ENCODE data around the gene CRAMP1.

CRAMP1 gene

DNA sequence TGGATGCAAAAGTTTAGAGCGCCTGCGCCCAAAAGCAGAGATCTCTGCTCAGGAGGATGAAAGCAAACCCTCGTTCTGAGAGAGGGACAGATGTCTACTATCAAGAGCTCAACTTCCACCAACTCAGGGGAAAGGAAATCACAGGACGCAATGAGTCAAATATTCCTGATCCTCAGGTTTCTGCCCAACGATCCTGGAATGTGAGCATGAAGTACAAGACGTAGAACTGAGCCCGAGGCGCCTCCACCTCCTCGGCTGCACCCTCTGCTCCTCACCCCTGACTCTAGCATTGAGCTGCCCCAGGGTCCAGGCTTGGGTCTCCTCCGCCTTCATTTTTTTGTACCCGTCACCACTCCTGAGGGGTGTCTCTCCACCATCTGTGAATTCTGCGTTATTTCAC, 15.6 kb upstream of the CRAMP1 start:
- Histone ChIP-seq H3K27me3 (replicated peaks; ENCODE audit: insufficient read depth, low read length) (no peaks in the 10 kb centered on the region), H3K9me2 (replicated peaks; ENCODE audit: insufficient read depth, low read length) (no peaks in the 10 kb centered on the region), H3K4me1 (ENCODE audit: low read length) (peaks cover 5% of the 10 kb centered on the region; the same call in 1 of the 2 replicates), H3K4me2 (ENCODE audit: low read depth, low read length) (no peak overlapping the region), H3K4me3 (ENCODE audit: low read length) (no peak overlapping the region), H3F3A (ENCODE audit: insufficient read depth, low read length) (peaks cover 2% of the 10 kb centered on the region; the same call in 1 of the 2 replicates), H3K79me2 (ENCODE audit: low read length) (no peaks in the 10 kb centered on the region), H3K27ac (ENCODE audit: low read length) (no peak overlapping the region), H4K20me1 (ENCODE audit: insufficient read depth, low read length) (no peaks in the 10 kb centered on the region), H2AFZ (ENCODE audit: low read length) (no peak overlapping the region), H3K9me3 (replicated peaks; ENCODE audit: insufficient read depth, low read length) (no peaks in the 10 kb centered on the region), H3K36me3 (replicated peaks; ENCODE audit: insufficient read depth, low read length) (no peaks in the 10 kb centered on the region), H3K9ac (ENCODE audit: low read length) (no peak overlapping the region)
- no peak for DNase-seq
- TF ChIP-seq EZH2phosphoT487 (IDR thresholded peaks at IDR 0.05; ENCODE audit: low read length), result no peak
- TF ChIP-seq, protein P1, sequence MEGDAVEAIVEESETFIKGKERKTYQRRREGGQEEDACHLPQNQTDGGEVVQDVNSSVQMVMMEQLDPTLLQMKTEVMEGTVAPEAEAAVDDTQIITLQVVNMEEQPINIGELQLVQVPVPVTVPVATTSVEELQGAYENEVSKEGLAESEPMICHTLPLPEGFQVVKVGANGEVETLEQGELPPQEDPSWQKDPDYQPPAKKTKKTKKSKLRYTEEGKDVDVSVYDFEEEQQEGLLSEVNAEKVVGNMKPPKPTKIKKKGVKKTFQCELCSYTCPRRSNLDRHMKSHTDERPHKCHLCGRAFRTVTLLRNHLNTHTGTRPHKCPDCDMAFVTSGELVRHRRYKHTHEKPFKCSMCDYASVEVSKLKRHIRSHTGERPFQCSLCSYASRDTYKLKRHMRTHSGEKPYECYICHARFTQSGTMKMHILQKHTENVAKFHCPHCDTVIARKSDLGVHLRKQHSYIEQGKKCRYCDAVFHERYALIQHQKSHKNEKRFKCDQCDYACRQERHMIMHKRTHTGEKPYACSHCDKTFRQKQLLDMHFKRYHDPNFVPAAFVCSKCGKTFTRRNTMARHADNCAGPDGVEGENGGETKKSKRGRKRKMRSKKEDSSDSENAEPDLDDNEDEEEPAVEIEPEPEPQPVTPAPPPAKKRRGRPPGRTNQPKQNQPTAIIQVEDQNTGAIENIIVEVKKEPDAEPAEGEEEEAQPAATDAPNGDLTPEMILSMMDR (IDR thresholded peaks at IDR 0.05; ENCODE audit: low read length), result no peak

DNA sequence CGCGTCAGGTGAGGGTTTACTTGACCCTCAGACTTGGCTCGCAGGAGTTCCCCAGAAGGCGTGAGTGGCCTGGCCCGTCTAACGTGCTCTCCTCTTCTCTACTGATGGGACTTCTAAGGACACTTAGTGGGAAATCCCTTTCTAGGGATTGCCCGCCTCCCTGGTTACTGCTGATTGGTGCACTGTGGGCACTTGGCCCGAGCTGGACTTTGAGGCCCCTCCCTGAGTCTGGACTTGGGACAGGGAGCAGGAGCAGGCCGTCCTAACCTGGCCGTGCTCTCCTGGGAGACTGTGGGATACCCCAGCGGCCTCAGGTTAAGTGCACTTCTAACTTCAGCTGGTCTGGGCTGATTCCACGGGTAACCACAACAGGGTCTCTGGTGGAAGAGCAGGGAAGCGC, 15.0 kb upstream of the CRAMP1 start:
- no peak overlapping the region for H3K4me3 ChIP-seq (ENCODE audit: low read length)
- H3K36me3 ChIP-seq (replicated peaks; ENCODE audit: insufficient read depth, low read length), result no peaks in the 10 kb centered on the region
- no peak for DNase-seq
- H3K9me2 ChIP-seq (replicated peaks; ENCODE audit: insufficient read depth, low read length), result no peaks in the 10 kb centered on the region
- TF ChIP-seq EZH2phosphoT487 (IDR thresholded peaks at IDR 0.05; ENCODE audit: low read length), result no peak
- no peak for TF ChIP-seq EZH2 (optimal IDR thresholded peaks at IDR 0.05; ENCODE audit: low read depth, low read length)
- TF ChIP-seq, protein P1 (IDR thresholded peaks at IDR 0.05; ENCODE audit: low read length), result no peak
- no peaks in the 10 kb centered on the region for H4K20me1 ChIP-seq (ENCODE audit: insufficient read depth, low read length)
- no peaks in the 10 kb centered on the region for H3K9me3 ChIP-seq (replicated peaks; ENCODE audit: insufficient read depth, low read length)
- H3K4me1 ChIP-seq (ENCODE audit: low read length), result no peaks in the 10 kb centered on the region
- no peak overlapping the region for H3K9ac ChIP-seq (ENCODE audit: low read length)
- H2AFZ ChIP-seq (ENCODE audit: low read length), result no peak overlapping the region
- H3K27me3 ChIP-seq (replicated peaks; ENCODE audit: insufficient read depth, low read length), result no peaks in the 10 kb centered on the region
- H3K4me2 ChIP-seq (ENCODE audit: low read depth, low read length), result no peak overlapping the region
- no peaks in the 10 kb centered on the region for H3K79me2 ChIP-seq (ENCODE audit: low read length)
- H3K27ac ChIP-seq (ENCODE audit: low read length), result no peak overlapping the region
- no peaks in the 10 kb centered on the region for H3F3A ChIP-seq (ENCODE audit: insufficient read depth, low read length)

DNA sequence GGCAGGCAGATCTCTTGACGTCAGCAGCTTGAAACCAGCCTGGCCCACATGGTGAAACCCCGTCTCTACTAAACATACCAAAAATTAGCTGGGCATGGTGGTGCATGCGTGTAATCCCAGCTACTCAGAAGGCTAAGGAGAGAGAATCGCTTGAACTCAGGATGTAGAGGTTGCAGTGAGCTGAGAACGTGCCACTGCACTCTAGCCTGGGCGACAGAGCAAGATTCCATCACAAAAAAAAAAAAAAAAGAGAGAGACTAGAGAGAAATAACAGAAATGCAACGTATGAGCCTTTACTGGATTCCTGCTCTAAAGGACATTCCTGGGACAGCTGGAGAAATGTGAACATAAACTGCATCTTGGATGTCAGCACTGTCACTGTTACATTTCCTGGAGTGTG, 11.1 kb upstream of the CRAMP1 start:
- TF ChIP-seq EZH2 (optimal IDR thresholded peaks at IDR 0.05; ENCODE audit: low read depth, low read length), result no peak
- TF ChIP-seq, protein P1 (IDR thresholded peaks at IDR 0.05; ENCODE audit: low read length), result no peak
- no peak overlapping the region for H2AFZ ChIP-seq (ENCODE audit: low read length)

More for the DNA sequence above, 11.1 kb upstream of the CRAMP1 start:
- H3K36me3 ChIP-seq (replicated peaks; ENCODE audit: insufficient read depth, low read length), result no peaks in the 10 kb centered on the region
- no peak overlapping the region for H3K27ac ChIP-seq (ENCODE audit: low read length)
- no peaks in the 10 kb centered on the region for H3K9me3 ChIP-seq (replicated peaks; ENCODE audit: insufficient read depth, low read length)
- no peaks in the 10 kb centered on the region for H3F3A ChIP-seq (ENCODE audit: insufficient read depth, low read length)
- H3K9ac ChIP-seq (ENCODE audit: low read length), result no peak overlapping the region
- no peaks in the 10 kb centered on the region for H3K79me2 ChIP-seq (ENCODE audit: low read length)
- no peaks in the 10 kb centered on the region for H3K27me3 ChIP-seq (replicated peaks; ENCODE audit: insufficient read depth, low read length)
- H4K20me1 ChIP-seq (ENCODE audit: insufficient read depth, low read length), result no peaks in the 10 kb centered on the region
- no peaks in the 10 kb centered on the region for H3K9me2 ChIP-seq (replicated peaks; ENCODE audit: insufficient read depth, low read length)
- H3K4me3 ChIP-seq (ENCODE audit: low read length), result no peak overlapping the region
- H3K4me2 ChIP-seq (ENCODE audit: low read depth, low read length), result no peak overlapping the region
- no peak for DNase-seq
- no peaks in the 10 kb centered on the region for H3K4me1 ChIP-seq (ENCODE audit: low read length)
